Uterus (tissue), 4 donors: ENCODE measurements around the gene CCDC170. TPM values are rescaled to one million over a fixed set of nuclear protein-coding genes. Genes with fewer than 3 reads are reported as not detected.
"Not testable (repeated sequence)": the region's sequence is repeated elsewhere in the genome, so short reads cannot be mapped to it uniquely, and the experiment has no call there.

Source experiments
- DNase-seq, 2 donors: peaks; one replicate each; pipeline ENCODE4 v3.0.0-alpha.2; 2019 to 2020
- H3K27ac ChIP-seq, 2 donors: fragments of 200-600 bp; sonication (generic); 1 replicate in 1 of 2; 2 replicates in 1 of 2; pipeline ENCODE4 v1.5.1; 2016 to 2018
- H3K27me3 ChIP-seq, 2 donors: fragments of 200-600 bp; sonication (generic); one replicate each; pipeline ENCODE4 v1.5.1; 2018 to 2019; ENCODE audit warnings: control low read depth in 1 of 2
- H3K36me3 ChIP-seq, 2 donors: fragments of 200-600 bp; sonication (generic); one replicate each; pipeline ENCODE4 v1.5.1; 2019; ENCODE audit warnings: control low read depth in 1 of 2
- H3K4me1 ChIP-seq, 2 donors: fragments of 200-600 bp; sonication (generic); one replicate each; pipeline ENCODE4 v1.5.1; 2018 to 2019; ENCODE audit warnings: control low read depth in 1 of 2
- H3K4me3 ChIP-seq, 2 donors: fragments of 200-600 bp; sonication (generic); 1 replicate in 1 of 2; 2 replicates in 1 of 2; pipeline ENCODE4 v1.5.1; 2018 to 2019; ENCODE audit warnings: mild to moderate bottlenecking in 1 of 2
- H3K9me3 ChIP-seq, 2 donors: fragments of 200-600 bp; sonication (generic); one replicate each; pipeline ENCODE4 v1.5.1; 2019; ENCODE audit warnings: control low read depth in 1 of 2
- POLR2A ChIP-seq, 2 donors: fragments of 450-650 bp; IDR thresholded peaks; one replicate each; pipeline ENCODE4 v1.6.1; 2016; ENCODE audit warnings: antibody characterized with exemption in 2 of 2, mild to moderate bottlenecking in 1 of 2, moderate library complexity in 1 of 2
- intact Hi-C: fragments of 100-400 bp; cut with DNase I; formaldehyde crosslinking; loops from one replicate; pipeline ENCODE4 v1.15.1; 2023; ENCODE audit warnings: low total_unique reads
- total RNA-seq, 4 donors: library from RNA; depleted of rRNA in 3 of 4; stranded (reverse); fragments of >200 nt in 3 of 4; gene quantifications; one replicate each; pipeline versions ENCODE4 v1.1.0 to v1.2.4, GENCODE V29; 2014 to 2023
- TF ChIP-seq, protein P1 (sequence below), 4 experiments: fragments of 200-600 bp in 2 of 4; fragments of 450-650 bp in 2 of 4; sonication (generic) in 2 of 4; IDR thresholded peaks; one replicate each; pipeline ENCODE4 v1.5.1; 2016 to 2019; ENCODE audit warnings: antibody characterized with exemption in 4 of 4, mild to moderate bottlenecking in 2 of 4, moderate library complexity in 1 of 4
- donor health status: DM: yes; HTN: yes; CAD: no.

The CCDC170 gene
- total RNA-seq, 4 donors from 2014 or later, result 0.29 to 14.2 (median 4.1) TPM

- Histone ChIP-seq H3K36me3 (no peaks in the 10 kb centered on the region), H3K9me3 (no peaks in the 10 kb centered on the region), H3K4me3 (no peak overlapping the region), H3K4me1 (no peaks in the 10 kb centered on the region), H3K27me3 (no peaks in the 10 kb centered on the region), H3K27ac (no peak overlapping the region)
- no peak for DNase-seq
- intact Hi-C loops, result no loop called here
- TF ChIP-seq, protein P1, sequence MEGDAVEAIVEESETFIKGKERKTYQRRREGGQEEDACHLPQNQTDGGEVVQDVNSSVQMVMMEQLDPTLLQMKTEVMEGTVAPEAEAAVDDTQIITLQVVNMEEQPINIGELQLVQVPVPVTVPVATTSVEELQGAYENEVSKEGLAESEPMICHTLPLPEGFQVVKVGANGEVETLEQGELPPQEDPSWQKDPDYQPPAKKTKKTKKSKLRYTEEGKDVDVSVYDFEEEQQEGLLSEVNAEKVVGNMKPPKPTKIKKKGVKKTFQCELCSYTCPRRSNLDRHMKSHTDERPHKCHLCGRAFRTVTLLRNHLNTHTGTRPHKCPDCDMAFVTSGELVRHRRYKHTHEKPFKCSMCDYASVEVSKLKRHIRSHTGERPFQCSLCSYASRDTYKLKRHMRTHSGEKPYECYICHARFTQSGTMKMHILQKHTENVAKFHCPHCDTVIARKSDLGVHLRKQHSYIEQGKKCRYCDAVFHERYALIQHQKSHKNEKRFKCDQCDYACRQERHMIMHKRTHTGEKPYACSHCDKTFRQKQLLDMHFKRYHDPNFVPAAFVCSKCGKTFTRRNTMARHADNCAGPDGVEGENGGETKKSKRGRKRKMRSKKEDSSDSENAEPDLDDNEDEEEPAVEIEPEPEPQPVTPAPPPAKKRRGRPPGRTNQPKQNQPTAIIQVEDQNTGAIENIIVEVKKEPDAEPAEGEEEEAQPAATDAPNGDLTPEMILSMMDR (IDR thresholded peaks at IDR 0.05), result no peak
- TF ChIP-seq POLR2A (IDR thresholded peaks at IDR 0.05), result no peak
These were observed 18.7 kb downstream of the CCDC170 start for GRCh38 chr6:151512481-151512880.

GRCh38 chr6:151514000-151514730 is 20.3 kb downstream of the CCDC170 start:
- Histone ChIP-seq H3K4me1 (no peaks in the 10 kb centered on the region), H3K27ac (no peak overlapping the region), H3K27me3 (no peaks in the 10 kb centered on the region), H3K4me3 (no peak overlapping the region), H3K36me3 (no peaks in the 10 kb centered on the region), H3K9me3 (no peaks in the 10 kb centered on the region)
- intact Hi-C loops, result no loop called here
- no peak for DNase-seq
- TF ChIP-seq, protein P1 (IDR thresholded peaks at IDR 0.05), result no peak
- no peak for TF ChIP-seq POLR2A (IDR thresholded peaks at IDR 0.05)

- H3K4me1 ChIP-seq, H3K27ac ChIP-seq, H3K4me3 ChIP-seq, H3K9me3 ChIP-seq, H3K27me3 ChIP-seq, DNase-seq, intact Hi-C loops, H3K36me3 ChIP-seq: not testable (repeated sequence)
These were observed 25.2 kb downstream of the CCDC170 start for GRCh38 chr6:151518992-151519391.

DNA sequence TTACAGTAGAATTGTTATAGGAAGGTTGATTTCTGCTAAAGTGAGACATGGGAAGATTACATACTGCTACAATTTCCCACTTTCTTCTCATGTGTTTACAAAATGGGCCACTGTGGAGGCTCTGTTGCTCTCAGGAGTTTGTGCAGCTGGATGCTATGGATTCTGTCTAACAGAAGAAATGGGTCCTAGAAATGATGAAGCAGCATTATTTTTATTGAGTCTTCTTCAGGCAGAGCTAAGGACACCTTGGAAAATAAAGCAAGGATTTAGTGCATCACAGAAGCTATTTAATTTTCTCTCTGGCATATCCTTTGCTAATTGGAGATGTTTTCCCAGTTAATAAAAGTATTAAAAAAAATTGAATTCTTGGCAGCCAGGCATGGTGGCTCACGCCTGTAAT is 29.2 kb downstream of the CCDC170 start:
- Histone ChIP-seq H3K36me3 (no peaks in the 10 kb centered on the region), H3K27me3 (no peaks in the 10 kb centered on the region), H3K9me3 (peaks cover 0 to 3% of the 10 kb centered on the region in 2 donors), H3K27ac (no peak overlapping the region), H3K4me1 (no peaks in the 10 kb centered on the region), H3K4me3 (no peak overlapping the region)
- TF ChIP-seq, protein P1 (IDR thresholded peaks at IDR 0.05), result no peak
- no peak for TF ChIP-seq POLR2A (IDR thresholded peaks at IDR 0.05)
- no peak for DNase-seq
- intact Hi-C loops, result no loop called here

GRCh38 chr6:151524059-151524458 is 30.2 kb downstream of the CCDC170 start:
- intact Hi-C loops, result no loop called here

More at GRCh38 chr6:151524059-151524458, 30.2 kb downstream of the CCDC170 start:
- H3K4me3 ChIP-seq, result no peak overlapping the region
- H3K27me3 ChIP-seq, result no peaks in the 10 kb centered on the region
- H3K9me3 ChIP-seq, result peaks cover 0 to 3% of the 10 kb centered on the region in 2 donors
- no peaks in the 10 kb centered on the region for H3K4me1 ChIP-seq
- no peak for DNase-seq
- H3K27ac ChIP-seq, result no peak overlapping the region
- no peaks in the 10 kb centered on the region for H3K36me3 ChIP-seq
- TF ChIP-seq, protein P1 (IDR thresholded peaks at IDR 0.05), result no peak
- no peak for TF ChIP-seq POLR2A (IDR thresholded peaks at IDR 0.05)
